ENCODE data around the gene SKIDA1. TPM values are rescaled to one million over a fixed set of nuclear protein-coding genes. Genes with fewer than 3 reads are reported as not detected.

SKIDA1 gene
- total RNA-seq, 1 donor from 2014 or later: 0.52 TPM

DNA sequence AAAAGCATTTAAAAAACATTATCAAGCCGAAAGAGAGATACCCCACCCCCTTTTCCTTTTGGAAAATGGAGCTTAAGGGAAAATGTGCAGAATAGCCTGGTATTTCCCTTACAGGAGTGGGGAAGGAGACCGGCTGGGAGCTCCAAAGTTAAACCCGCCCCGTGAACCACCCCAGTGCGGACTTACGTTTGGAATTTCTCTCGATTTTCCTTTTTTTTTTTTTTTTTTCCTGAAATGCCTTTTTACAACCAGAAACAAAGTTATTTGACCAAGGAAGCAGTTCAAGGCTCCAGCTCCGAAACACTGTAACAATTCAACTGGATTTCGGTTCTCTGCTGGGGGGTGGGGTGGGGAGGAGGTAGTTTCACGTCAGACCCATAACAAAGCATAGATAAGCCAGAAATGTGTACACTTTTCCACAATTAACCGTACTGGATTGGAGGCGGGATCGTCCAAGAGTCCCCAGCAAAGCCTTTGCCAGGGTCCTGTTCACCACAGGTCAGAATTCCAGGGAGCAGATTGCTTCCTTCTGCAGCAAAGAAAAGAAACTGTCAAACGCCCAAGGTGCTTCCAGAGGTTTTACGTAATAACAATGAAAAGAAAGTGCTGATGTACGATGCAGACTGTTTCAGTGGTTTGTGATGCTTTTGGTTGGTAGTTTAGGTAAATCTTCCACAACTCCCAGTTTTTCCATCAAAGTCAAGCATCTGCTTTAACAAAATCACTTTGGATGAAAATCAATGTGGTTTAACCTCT lies 6.7 kb downstream of the SKIDA1 start:
- TF ChIP-seq, protein P1, sequence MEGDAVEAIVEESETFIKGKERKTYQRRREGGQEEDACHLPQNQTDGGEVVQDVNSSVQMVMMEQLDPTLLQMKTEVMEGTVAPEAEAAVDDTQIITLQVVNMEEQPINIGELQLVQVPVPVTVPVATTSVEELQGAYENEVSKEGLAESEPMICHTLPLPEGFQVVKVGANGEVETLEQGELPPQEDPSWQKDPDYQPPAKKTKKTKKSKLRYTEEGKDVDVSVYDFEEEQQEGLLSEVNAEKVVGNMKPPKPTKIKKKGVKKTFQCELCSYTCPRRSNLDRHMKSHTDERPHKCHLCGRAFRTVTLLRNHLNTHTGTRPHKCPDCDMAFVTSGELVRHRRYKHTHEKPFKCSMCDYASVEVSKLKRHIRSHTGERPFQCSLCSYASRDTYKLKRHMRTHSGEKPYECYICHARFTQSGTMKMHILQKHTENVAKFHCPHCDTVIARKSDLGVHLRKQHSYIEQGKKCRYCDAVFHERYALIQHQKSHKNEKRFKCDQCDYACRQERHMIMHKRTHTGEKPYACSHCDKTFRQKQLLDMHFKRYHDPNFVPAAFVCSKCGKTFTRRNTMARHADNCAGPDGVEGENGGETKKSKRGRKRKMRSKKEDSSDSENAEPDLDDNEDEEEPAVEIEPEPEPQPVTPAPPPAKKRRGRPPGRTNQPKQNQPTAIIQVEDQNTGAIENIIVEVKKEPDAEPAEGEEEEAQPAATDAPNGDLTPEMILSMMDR (conservative IDR thresholded peaks at IDR 0.05; ENCODE audit: low read depth, low read length): no peak
- no peak for DNase-seq (ENCODE audit: low read depth)
- peak overlapping the region; percentile 69 for H3K4me3 ChIP-seq (ENCODE audit: low read depth, low read length)

DNA sequence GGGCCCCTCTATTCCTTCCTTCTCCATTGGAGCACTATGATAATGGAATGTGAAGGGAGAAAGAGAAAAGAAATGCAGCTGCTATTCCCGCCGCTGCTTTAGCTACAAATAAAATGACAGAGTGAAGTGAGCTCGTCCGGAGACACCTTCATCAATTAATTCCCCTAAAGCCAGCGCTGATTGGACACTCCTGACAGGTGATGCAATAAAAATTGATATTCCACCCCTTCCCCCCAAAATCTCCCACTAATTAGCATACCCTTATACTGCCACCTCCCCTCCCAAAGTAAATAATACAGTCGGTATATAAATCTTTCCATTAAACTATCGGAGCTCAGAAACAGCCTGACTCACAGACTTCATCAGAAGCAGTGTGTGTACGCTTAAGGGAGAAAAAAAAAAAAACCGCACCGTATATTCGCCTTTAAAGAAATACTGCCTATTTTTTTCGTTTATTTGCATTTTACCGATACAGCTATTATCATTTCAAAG lies 7.3 kb downstream of the SKIDA1 start:
- DNase-seq (ENCODE audit: low read depth): no peak
- TF ChIP-seq, protein P1 (conservative IDR thresholded peaks at IDR 0.05; ENCODE audit: low read depth, low read length): no peak
- peak overlapping the region; percentile 69 for H3K4me3 ChIP-seq (ENCODE audit: low read depth, low read length)

DNA sequence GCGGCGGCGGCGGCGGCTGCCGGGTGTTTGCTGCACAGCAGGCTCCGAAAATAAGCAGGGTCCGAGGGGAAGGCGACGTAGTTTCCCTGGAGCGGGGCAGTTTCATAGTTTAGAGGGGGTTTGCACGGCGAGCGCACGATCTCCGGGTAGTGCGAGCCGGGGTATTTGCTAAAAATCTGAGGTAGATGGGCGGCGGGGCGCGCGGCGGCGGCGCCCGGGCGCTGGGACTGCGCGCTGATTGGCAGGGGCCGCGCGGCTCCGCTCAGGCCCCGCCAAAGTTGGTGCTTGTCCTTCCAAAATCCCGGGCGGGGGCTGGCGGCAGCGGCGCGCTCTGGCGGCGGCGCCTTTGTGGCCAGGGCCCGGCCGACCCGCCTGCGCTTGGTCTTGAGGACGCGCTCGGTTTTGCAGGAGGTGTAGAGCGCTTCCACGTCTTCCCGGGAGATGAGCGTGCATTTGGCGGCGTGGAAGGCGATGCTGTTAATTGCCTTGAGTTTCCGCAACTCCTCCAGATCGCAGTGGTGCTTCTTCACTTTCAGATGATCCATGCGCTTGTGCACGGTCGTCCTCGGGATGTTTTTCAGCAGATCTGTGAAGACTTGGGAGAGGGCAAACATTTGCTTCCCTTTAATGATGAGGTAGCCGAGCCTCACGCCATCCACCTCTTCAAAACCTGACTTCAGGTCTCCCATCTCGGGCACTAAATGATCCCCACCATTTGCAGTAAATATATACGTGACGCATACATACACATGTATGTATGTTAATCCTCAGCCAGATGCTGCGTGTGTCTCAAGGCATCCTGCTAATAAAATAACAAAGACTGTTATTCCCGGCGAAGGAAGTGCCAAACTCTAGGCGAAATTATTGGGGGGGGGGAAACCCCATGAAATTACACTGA lies 8.1 kb downstream of the SKIDA1 start:
- peak overlapping the region; percentile 69 for H3K4me3 ChIP-seq (ENCODE audit: low read depth, low read length)
- DNase-seq (ENCODE audit: low read depth): no peak
- TF ChIP-seq, protein P1 (conservative IDR thresholded peaks at IDR 0.05; ENCODE audit: low read depth, low read length): no peak

DNA sequence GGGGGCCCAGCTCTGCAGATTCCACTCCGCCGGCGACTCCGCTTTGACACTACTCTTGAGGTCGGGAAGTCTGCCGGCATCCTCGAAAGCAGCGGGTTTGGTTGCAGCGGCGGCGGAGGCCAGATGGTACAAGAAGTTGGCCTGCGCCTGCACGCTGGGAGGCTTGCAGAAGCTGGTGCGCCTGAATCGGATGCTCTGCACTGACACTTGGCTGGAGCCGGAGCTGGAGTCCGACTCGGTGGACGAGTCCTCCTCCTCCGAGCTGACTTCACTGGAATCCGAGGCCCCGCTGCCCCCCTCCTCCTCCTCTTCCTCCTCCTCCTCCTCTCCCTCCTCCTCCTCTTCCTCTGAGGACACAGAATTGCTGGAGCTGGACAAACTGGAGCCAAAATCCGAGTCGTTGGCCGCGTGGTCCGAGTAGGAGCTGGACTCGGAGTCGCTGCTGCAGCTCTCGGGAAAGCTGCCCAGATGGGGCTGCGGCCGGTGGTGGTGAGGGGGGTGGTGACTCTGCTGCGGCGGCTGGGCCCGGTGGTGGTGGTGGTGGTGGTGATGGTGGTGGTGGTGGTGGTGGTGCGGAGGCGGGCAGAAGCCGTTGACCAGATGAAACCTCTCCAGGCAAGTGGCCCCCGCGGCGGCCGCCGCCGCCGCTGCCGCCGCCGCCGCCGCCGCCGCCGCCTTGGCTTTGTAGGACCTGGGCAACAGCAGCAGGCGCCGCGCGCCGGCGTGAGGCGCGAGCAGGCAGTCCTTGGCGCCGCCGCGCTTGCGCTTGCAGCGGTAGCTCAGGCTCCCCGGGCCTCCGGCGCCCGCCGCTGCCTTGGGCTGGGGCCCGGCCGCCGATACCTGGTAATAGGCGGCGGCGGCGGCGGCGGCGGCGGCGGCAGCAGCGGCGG lies 9.0 kb downstream of the SKIDA1 start:
- H3K4me3 ChIP-seq (ENCODE audit: low read depth, low read length): peak overlapping the region; percentile 69
- TF ChIP-seq, protein P1 (conservative IDR thresholded peaks at IDR 0.05; ENCODE audit: low read depth, low read length): no peak
- DNase-seq (ENCODE audit: low read depth): no peak

DNA sequence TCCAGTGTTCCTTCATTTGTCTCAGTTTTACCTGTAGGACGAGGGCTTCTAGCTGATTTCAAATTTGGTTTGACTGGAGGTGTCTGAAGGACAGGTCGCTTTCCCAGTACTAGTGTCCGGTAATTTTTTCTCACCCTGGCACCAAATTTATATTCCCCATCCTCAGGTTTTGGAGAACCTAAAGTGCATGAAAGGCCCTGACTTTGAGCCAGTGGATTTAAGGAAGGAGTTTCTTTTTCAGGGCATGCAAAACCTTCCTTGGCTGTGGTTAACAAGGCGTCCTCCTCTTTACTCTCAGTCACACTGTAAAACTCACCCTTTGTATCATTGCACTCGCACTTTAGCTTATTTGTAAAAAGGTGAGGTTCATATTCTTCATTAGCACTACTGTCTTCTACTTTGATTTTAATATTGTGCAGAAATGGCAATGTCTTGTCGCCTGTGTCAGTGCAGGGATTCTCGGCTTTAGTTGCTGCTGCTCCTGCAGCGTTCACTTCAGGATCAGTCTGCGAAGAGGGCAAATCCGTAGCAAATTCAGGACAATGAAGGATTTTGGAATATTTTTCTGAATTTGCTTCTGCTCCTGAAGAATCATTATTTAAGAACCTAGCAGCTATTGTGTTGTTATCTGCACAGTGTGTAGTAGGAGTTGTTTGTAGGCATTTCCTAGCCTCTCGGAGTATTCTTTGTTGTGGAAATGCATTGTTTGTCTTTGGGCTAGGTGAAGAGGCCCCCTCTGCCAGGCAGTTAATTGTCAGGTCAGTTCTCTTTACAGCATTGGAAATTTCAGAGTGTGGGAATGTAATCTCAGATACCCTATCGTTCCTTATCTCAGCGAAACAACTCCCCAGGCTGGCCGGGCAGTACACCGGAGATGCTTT lies 9.9 kb downstream of the SKIDA1 start:
- peak overlapping the region; percentile 69 for H3K4me3 ChIP-seq (ENCODE audit: low read depth, low read length)
- no peak for DNase-seq (ENCODE audit: low read depth)
- TF ChIP-seq, protein P1 (conservative IDR thresholded peaks at IDR 0.05; ENCODE audit: low read depth, low read length): no peak
